Adrenal gland (tissue), 12 donors: ENCODE data around the gene SMCHD1. TPM values are rescaled to one million over a fixed set of nuclear protein-coding genes. Genes with fewer than 3 reads are reported as not detected.
"Not testable (repeated sequence)": the region's sequence is repeated elsewhere in the genome, so short reads cannot be mapped to it uniquely, and the experiment has no call there.

Experiments used
- DNase-seq, 7 donors: peaks; one replicate each; pipeline ENCODE4 v3.0.0-alpha.2; 2019 to 2020
- H3K27ac ChIP-seq, 5 donors: fragments of 200-600 bp; sonication (generic) in 4 of 5; 1 replicate in 3 of 5; 2 replicates in 2 of 5; pipeline versions ENCODE4 v1.5.1 to v1.8.0; 2016 to 2020; ENCODE audit warnings: mild to moderate bottlenecking in 1 of 5
- H3K27me3 ChIP-seq: fragments of 200-600 bp; 2 replicates; pipeline ENCODE4 v1.8.0; 2021
- H3K36me3 ChIP-seq, 2 donors: fragments of 200-600 bp; replicated peaks in 1 of 2; 1 replicate in 1 of 2; 2 replicates in 1 of 2; pipeline versions ENCODE4 v1.5.1 to v1.8.0; 2018 to 2022
- H3K4me1 ChIP-seq, 2 donors: fragments of 200-600 bp; replicated peaks in 1 of 2; 1 replicate in 1 of 2; 2 replicates in 1 of 2; pipeline versions ENCODE4 v1.5.1 to v1.8.0; 2018 to 2021
- H3K4me3 ChIP-seq, 4 donors: fragments of 200-600 bp; sonication (generic) in 3 of 4; one replicate each; pipeline ENCODE4 v1.5.1; 2016 to 2018
- H3K9me3 ChIP-seq, 3 donors: fragments of 200-600 bp; sonication (generic) in 1 of 3; replicated peaks in 1 of 3; 1 replicate in 2 of 3; 2 replicates in 1 of 3; pipeline versions ENCODE4 v1.5.1 to v1.8.0; 2016 to 2021
- POLR2A ChIP-seq, 2 donors: fragments of 450-650 bp; IDR thresholded peaks; one replicate each; pipeline ENCODE4 v1.6.1; 2017; ENCODE audit warnings: antibody characterized with exemption in 2 of 2, mild to moderate bottlenecking in 2 of 2, moderate library complexity in 1 of 2
- WGBS, 4 donors: extraction: QIAGEN DNeasy Blood & Tissue Kit in 2 of 4; methylation state at CpG; one replicate each; pipeline versions ENCODE4 v1.1.5 to v1.1.7; 2013 to 2017; 5-methylcytosine and 5-hydroxymethylcytosine counted together
- intact Hi-C, 2 donors: fragments of 100-400 bp; cut with DNase I; formaldehyde crosslinking; loops; one replicate each; pipeline versions ENCODE4 v1.14.1 to v1.15.0; 2022 to 2023
- polyA plus RNA-seq, 3 donors: library from polyadenylated mRNA; stranded (reverse); fragments of 200-250 nt in 2 of 3; fragments of 350-450 nt in 1 of 3; fragmentation: Illumina TruSeq in 1 of 3; extraction: RNeasy Lipid Tissue Mini Kit (QIAGEN cat#74804) in 1 of 3; gene quantifications; one replicate each; pipeline ENCODE4 v1.2.3, GENCODE V29; 2013 to 2014
- total RNA-seq, 9 donors: library from RNA; depleted of rRNA in 4 of 9; stranded (reverse); fragments of >200 nt in 4 of 9; fragments of 120-200 nt in 1 of 9; fragmentation: NEBNext Ultra II Directional in 1 of 9; extraction: Animal tissue kit (Norgen Biotek cat#: 25700) in 1 of 9; gene quantifications; one replicate each; pipeline versions ENCODE4 v1.1.0 to v1.2.4, GENCODE V29; 2013 to 2023
- TF ChIP-seq, protein P1 (sequence below), 6 experiments: fragments of 450-650 bp in 4 of 6; fragments of 200-600 bp in 2 of 6; sonication (generic) in 1 of 6; IDR thresholded peaks; 1 replicate in 5 of 6; 2 replicates in 1 of 6; pipeline versions ENCODE4 v1.5.1 to v1.8.0; 2016 to 2021; ENCODE audit warnings: antibody characterized with exemption in 6 of 6, mild to moderate bottlenecking in 2 of 6, moderate library complexity in 1 of 6
- donor health status: healthy with polysubstance abuse.
- donor health status: Bipolar disorder and iron deficiency.
- donor health status: DM: yes; HTN: yes; CAD: no.
- donor health status: DM: no; HTN: no; CAD: no.
- donor health status: DM: no; HTN: no; CAD: no.
- donor health status: DM: yes; HTN: yes; CAD: no.

SMCHD1 gene
- total and polyA plus RNA-seq, 12 donors = 5.3 to 77.1 (median 21.2) TPM

DNA sequence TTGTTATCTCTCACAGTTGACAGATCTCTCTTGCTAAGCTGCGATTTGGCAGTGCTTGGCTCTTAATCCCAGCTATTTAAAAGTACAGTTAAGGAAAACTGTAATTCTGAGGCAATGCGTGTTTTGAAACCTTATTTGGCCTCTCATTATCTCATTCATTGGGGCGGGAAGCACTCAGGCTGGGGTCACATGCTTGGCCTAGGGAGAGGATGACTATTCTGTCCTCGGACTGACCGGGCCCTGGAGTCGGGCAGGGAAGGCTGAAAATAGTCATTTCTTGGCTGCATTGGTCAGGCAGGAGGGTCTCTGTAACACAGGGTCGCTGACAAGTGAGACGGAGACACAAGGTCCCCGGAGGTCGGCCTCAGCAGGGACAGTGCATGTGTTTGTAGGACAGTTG, 171.1 kb downstream of the SMCHD1 start:
- Histone ChIP-seq H3K27ac (peak overlapping the region in 2 of 5 donors; percentile 27 to 74), H3K4me3 (no peak overlapping the region), H3K9me3 (no peaks in the 10 kb centered on the region), H3K27me3 (no peaks in the 10 kb centered on the region), H3K36me3 (no peaks in the 10 kb centered on the region), H3K4me1 (no peaks in the 10 kb centered on the region)
- DNase-seq = peak in 6 of 7 donors; percentile 44 to 74 (median 58)
- no peak for TF ChIP-seq POLR2A (IDR thresholded peaks at IDR 0.05)
- TF ChIP-seq, protein P1, sequence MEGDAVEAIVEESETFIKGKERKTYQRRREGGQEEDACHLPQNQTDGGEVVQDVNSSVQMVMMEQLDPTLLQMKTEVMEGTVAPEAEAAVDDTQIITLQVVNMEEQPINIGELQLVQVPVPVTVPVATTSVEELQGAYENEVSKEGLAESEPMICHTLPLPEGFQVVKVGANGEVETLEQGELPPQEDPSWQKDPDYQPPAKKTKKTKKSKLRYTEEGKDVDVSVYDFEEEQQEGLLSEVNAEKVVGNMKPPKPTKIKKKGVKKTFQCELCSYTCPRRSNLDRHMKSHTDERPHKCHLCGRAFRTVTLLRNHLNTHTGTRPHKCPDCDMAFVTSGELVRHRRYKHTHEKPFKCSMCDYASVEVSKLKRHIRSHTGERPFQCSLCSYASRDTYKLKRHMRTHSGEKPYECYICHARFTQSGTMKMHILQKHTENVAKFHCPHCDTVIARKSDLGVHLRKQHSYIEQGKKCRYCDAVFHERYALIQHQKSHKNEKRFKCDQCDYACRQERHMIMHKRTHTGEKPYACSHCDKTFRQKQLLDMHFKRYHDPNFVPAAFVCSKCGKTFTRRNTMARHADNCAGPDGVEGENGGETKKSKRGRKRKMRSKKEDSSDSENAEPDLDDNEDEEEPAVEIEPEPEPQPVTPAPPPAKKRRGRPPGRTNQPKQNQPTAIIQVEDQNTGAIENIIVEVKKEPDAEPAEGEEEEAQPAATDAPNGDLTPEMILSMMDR (IDR thresholded peaks at IDR 0.05) = no peak
- intact Hi-C loops = no loop called here
- 41 to 50% (median 49%) methylated on average over 10 of the region's 10 CpGs for WGBS, 4 donors

DNA sequence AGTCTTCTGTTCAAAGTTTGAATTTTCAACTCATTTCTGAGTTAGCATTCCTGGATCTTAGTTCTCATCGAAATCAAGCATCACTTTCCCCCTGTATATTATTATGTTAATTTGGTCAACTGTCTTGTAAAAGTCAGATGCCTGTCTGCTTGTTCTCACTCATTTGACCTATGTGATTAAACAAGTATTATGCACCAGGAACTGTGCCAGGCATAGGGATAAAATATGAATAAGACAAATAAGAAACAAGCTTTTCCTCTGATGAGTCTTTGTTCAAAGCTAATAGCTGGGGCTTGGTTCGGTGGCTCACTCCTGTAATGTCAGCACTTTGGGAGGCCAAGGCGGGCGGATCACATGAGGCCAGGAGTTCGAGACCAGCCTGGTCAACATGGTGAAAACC, 171.5 kb downstream of the SMCHD1 start:
- Histone ChIP-seq H3K36me3 (no peaks in the 10 kb centered on the region), H3K4me3 (no peak overlapping the region), H3K27me3 (no peaks in the 10 kb centered on the region), H3K4me1 (no peaks in the 10 kb centered on the region), H3K27ac (peak overlapping the region in 2 of 5 donors; percentile 27 to 74), H3K9me3 (no peaks in the 10 kb centered on the region)
- TF ChIP-seq, protein P1 (IDR thresholded peaks at IDR 0.05) = no peak
- no peak for TF ChIP-seq POLR2A (IDR thresholded peaks at IDR 0.05)
- WGBS, 4 donors = 80 to 87% (median 83%) methylated on average over 5 of the region's 5 CpGs
- intact Hi-C loops = no loop called here
- no peak for DNase-seq

DNA sequence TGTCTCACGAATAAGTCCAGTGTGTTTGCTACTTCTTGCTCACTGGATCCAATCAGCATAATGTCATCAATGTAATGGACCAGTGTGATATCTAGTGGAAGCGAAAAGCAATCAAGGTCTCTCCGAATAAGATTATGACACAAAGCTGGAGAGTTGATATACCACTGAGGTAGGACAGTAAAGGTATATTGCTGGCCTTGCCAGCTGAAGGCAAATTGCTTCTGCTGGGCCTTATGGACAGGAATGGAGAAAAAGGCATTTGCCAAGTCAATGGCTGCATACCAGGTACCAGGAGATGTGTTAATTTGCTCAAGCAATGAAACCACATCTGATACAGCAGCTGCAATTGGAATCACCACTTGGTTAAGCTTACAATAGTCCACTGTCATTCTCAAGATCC, 180.6 kb downstream of the SMCHD1 start:
- not testable (repeated sequence) for H3K9me3 ChIP-seq, H3K27ac ChIP-seq, H3K4me1 ChIP-seq, DNase-seq, H3K27me3 ChIP-seq, H3K36me3 ChIP-seq, H3K4me3 ChIP-seq
- 89 to 94% (median 90%) methylated on average over 3 of the region's 3 CpGs for WGBS, 4 donors
- intact Hi-C loops = loop anchor here in 1 of 2 donors (10.0 kb wide), 1 partner anchor 59 kb away; no protein-coding TSS in a partner anchor

DNA sequence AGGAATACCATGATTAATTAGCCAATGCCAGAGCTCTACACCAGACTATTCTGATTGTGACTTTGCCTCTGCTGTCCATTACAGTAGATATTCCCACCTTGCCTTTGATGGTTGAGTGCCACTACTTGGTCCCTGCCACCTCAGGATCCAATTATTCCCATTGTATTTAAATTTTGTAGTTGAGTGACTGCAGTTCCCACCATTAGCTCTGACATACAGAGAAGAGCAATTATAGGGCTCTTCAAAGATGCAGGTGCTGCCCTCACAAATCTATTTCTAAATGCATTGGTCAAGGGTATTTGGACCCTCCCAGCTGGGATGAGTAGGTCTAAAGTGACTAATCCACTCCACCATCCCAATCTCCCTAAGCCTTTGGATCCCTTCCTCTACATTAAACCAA, 181.8 kb downstream of the SMCHD1 start:
- H3K27ac ChIP-seq, DNase-seq, H3K9me3 ChIP-seq, H3K4me3 ChIP-seq, H3K27me3 ChIP-seq, H3K4me1 ChIP-seq, H3K36me3 ChIP-seq: not testable (repeated sequence)
- intact Hi-C loops = loop anchor here in 1 of 2 donors (10.0 kb wide), 1 partner anchor 58 kb away; no protein-coding TSS in a partner anchor

DNA sequence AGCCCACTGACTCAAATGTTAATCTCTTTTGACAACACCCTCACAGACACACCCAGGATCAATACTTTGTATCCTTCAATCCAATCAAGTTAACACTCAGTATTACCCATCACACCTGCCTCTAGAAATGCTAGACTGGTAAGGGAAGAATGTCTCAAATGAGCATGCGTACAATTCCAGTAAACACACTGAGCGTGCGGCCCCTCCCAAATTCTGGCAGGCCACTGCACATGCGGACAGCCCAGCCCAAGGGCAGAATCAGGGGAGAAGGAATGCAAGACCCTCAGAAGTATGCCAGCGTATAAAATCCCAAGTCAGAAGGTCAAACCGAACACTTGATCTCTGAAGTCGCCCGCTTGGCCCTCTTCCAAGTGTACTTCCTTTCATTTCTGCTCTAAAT, 183.7 kb downstream of the SMCHD1 start:
- peaks cover 10% of the 10 kb centered on the region for H3K27me3 ChIP-seq
- intact Hi-C loops = loop anchor here in 1 of 2 donors (10.0 kb wide), 1 partner anchor 56 kb away; no protein-coding TSS in a partner anchor
- DNase-seq = no peak
- H3K36me3 ChIP-seq = no peaks in the 10 kb centered on the region
- H3K4me1 ChIP-seq = no peaks in the 10 kb centered on the region
- no peak overlapping the region for H3K4me3 ChIP-seq
- H3K9me3 ChIP-seq = no peaks in the 10 kb centered on the region
- TF ChIP-seq POLR2A (IDR thresholded peaks at IDR 0.05) = no peak
- TF ChIP-seq, protein P1 (IDR thresholded peaks at IDR 0.05) = no peak
- no peak overlapping the region for H3K27ac ChIP-seq
- 69 to 78% (median 75%) methylated on average over 8 of the region's 8 CpGs for whole genome bisulfite sequencing, 4 donors
